H1 (cell line): Measurements from ENCODE around the gene C16orf89. TPM values are rescaled to one million over a fixed set of nuclear protein-coding genes. Genes with fewer than 3 reads are reported as not detected.

Source experiments
- CTCF ChIA-PET: fragments of 300-600 bp; sonication (Branson Sonifier 250); formaldehyde crosslinking; loops from one replicate; lab custom pipeline; 2021; ENCODE audit not compliant: partially characterized antibody; lab: Charles Lee
- POLR2A ChIA-PET: fragments of 300-600 bp; sonication (Branson Sonifier 250); formaldehyde crosslinking; loops from one replicate; lab custom pipeline; 2021; ENCODE audit warnings: inconsistent platforms; ENCODE audit not compliant: partially characterized antibody; lab: Charles Lee
- DNase-seq, 2 experiments: peaks; one replicate each; pipeline versions ENCODE4 v3.0.0 to v3.0.0-alpha.2; 2010 to 2022; ENCODE audit warnings: low spot score in 2 of 2, low read depth in 1 of 2, mixed read lengths in 1 of 2
- FAIRE-seq: peaks from 2 replicates; lab custom pipeline; 2011; peaks lifted over from hg19 to GRCh38; lab: Jason Lieb, UNC
- H2AFZ ChIP-seq: 2 replicates; pipeline ENCODE4 v1.8.1; 2012; ENCODE audit warnings: low read length, inconsistent platforms
- H2AK5ac ChIP-seq: 2 replicates; pipeline ENCODE4 v1.6.1; 2013; ENCODE audit warnings: low read depth, low read length
- H2BK120ac ChIP-seq: replicated peaks from 2 replicates; pipeline ENCODE3; 2013; ENCODE audit warnings: low read depth, low read length, inconsistent platforms
- H2BK12ac ChIP-seq: 2 replicates; pipeline ENCODE4 v1.6.1; 2013; ENCODE audit warnings: low read depth, low read length
- H2BK15ac ChIP-seq: 2 replicates; pipeline ENCODE4 v1.6.1; 2013; ENCODE audit warnings: low read length
- H2BK20ac ChIP-seq: 2 replicates; pipeline ENCODE4 v1.6.1; 2013; ENCODE audit warnings: low read length
- H2BK5ac ChIP-seq: 2 replicates; pipeline ENCODE4 v1.6.1; 2013; ENCODE audit warnings: low read depth, low read length
- H3K14ac ChIP-seq: 2 replicates; pipeline ENCODE4 v1.6.1; 2013; ENCODE audit warnings: inconsistent platforms; ENCODE audit not compliant: insufficient read length
- H3K18ac ChIP-seq: 2 replicates; pipeline ENCODE4 v1.6.1; 2013; ENCODE audit warnings: low read length; ENCODE audit errors: extremely low read depth
- H3K23ac ChIP-seq: 2 replicates; pipeline ENCODE4 v1.6.1; 2013; ENCODE audit warnings: inconsistent platforms; ENCODE audit not compliant: insufficient read length
- H3K23me2 ChIP-seq: 2 replicates; pipeline ENCODE4 v1.6.1; 2013; ENCODE audit warnings: low read depth, low read length
- H3K27ac ChIP-seq: 2 replicates; pipeline ENCODE4 v1.6.1; 2011; ENCODE audit warnings: low read depth, low read length, inconsistent platforms
- H3K27me3 ChIP-seq, 4 experiments: replicated peaks in 1 of 4; 1 replicate in 1 of 4; 2 replicates in 3 of 4; pipeline versions ENCODE4 v1.6.1 to v1.8.1; 2011 to 2013; ENCODE audit warnings: low read length in 3 of 4, mild to moderate bottlenecking in 3 of 4, inconsistent platforms in 2 of 4, mixed read lengths in 2 of 4, moderate library complexity in 1 of 4; ENCODE audit not compliant: control insufficient read depth in 3 of 4, insufficient read depth in 3 of 4; ENCODE audit errors: extremely low read depth in 1 of 4
- H3K36me3 ChIP-seq, 4 experiments: 2 replicates each; pipeline versions ENCODE4 v1.6.1 to v1.8.1; 2011 to 2013; ENCODE audit warnings: mild to moderate bottlenecking in 4 of 4, low read length in 3 of 4, moderate library complexity in 2 of 4, control low read depth in 1 of 4, inconsistent platforms in 1 of 4; ENCODE audit not compliant: insufficient read depth in 4 of 4, control insufficient read depth in 2 of 4
- H3K4ac ChIP-seq: replicated peaks from 2 replicates; pipeline ENCODE3; 2013; ENCODE audit warnings: low read length, low read depth, mixed read lengths, inconsistent platforms; ENCODE audit not compliant: insufficient read length
- H3K4me1 ChIP-seq, 4 experiments: replicated peaks in 1 of 4; 1 replicate in 1 of 4; 2 replicates in 3 of 4; pipeline versions ENCODE4 v1.6.1 to v1.8.1; 2011 to 2013; ENCODE audit warnings: low read length in 3 of 4, inconsistent platforms in 2 of 4, mixed read lengths in 1 of 4; ENCODE audit not compliant: insufficient read depth in 4 of 4, control insufficient read depth in 3 of 4
- H3K4me2 ChIP-seq, 2 experiments: 2 replicates each; pipeline versions ENCODE4 v1.6.1 to v1.8.1; 2011 to 2013; ENCODE audit warnings: low read depth in 2 of 2, low read length in 2 of 2, control low read depth in 1 of 2, inconsistent platforms in 1 of 2, mild to moderate bottlenecking in 1 of 2; ENCODE audit not compliant: insufficient read depth in 1 of 2
- H3K4me3 ChIP-seq, 4 experiments: fragments of 200-600, 300-600 bp in 1 of 4; sonication (generic), shearing (Covaris generic), sonication (Bioruptor Twin) in 1 of 4; 2 replicates each; pipeline versions ENCODE4 v1.5.1 to v1.8.1; 2011 to 2016; ENCODE audit warnings: low read length in 4 of 4, low read depth in 3 of 4, control low read depth in 2 of 4, inconsistent platforms in 2 of 4, mild to moderate bottlenecking in 2 of 4, mixed read lengths in 1 of 4, moderate library complexity in 1 of 4; ENCODE audit not compliant: insufficient read depth in 2 of 4; ENCODE audit errors: extremely low read depth in 1 of 4
- H3K56ac ChIP-seq: replicated peaks from 2 replicates; pipeline ENCODE3; 2013; ENCODE audit warnings: low read depth, mild to moderate bottlenecking, mixed read lengths, low read length, inconsistent platforms; ENCODE audit not compliant: insufficient read length
- H3K79me1 ChIP-seq: 2 replicates; pipeline ENCODE4 v1.6.1; 2013; ENCODE audit warnings: low read depth, low read length, control low read depth
- H3K79me2 ChIP-seq, 2 experiments: 2 replicates each; pipeline versions ENCODE4 v1.6.1 to v1.8.1; 2012 to 2013; ENCODE audit warnings: low read length in 2 of 2, mild to moderate bottlenecking in 2 of 2, inconsistent platforms in 1 of 2; ENCODE audit not compliant: insufficient read depth in 2 of 2, control insufficient read depth in 1 of 2
- H3K9ac ChIP-seq, 4 experiments: replicated peaks in 1 of 4; 1 replicate in 1 of 4; 2 replicates in 3 of 4; pipeline versions ENCODE4 v1.6.1 to v1.8.1; 2011 to 2013; ENCODE audit warnings: low read depth in 3 of 4, low read length in 3 of 4, control low read depth in 2 of 4, mild to moderate bottlenecking in 2 of 4, moderate library complexity in 2 of 4, inconsistent platforms in 1 of 4; ENCODE audit errors: extremely low read depth in 1 of 4
- H3K9me3 ChIP-seq, 2 experiments: 2 replicates each; pipeline versions ENCODE4 v1.6.1 to v1.8.1; 2012 to 2013; ENCODE audit warnings: mild to moderate bottlenecking in 2 of 2, moderate library complexity in 2 of 2, control low read depth in 1 of 2, inconsistent platforms in 1 of 2, low read depth in 1 of 2, low read length in 1 of 2, mixed read lengths in 1 of 2; ENCODE audit not compliant: insufficient read depth in 2 of 2
- H4K20me1 ChIP-seq, 2 experiments: replicated peaks in 1 of 2; 2 replicates each; pipeline versions ENCODE3 to v1.8.1; 2011 to 2013; ENCODE audit warnings: inconsistent platforms in 2 of 2, low read length in 2 of 2, mild to moderate bottlenecking in 1 of 2; ENCODE audit not compliant: insufficient read depth in 2 of 2, control insufficient read depth in 1 of 2
- H4K5ac ChIP-seq: 2 replicates; pipeline ENCODE4 v1.6.1; 2013; ENCODE audit warnings: low read length, low read depth, mixed read lengths, inconsistent platforms; ENCODE audit not compliant: insufficient read length
- H4K8ac ChIP-seq: 2 replicates; pipeline ENCODE4 v1.8.0; 2013; ENCODE audit warnings: mild to moderate bottlenecking, moderate library complexity, low read length, inconsistent platforms; ENCODE audit not compliant: insufficient read depth; ENCODE audit errors: extremely low read depth
- H4K91ac ChIP-seq: replicated peaks from 2 replicates; pipeline ENCODE3; 2013; ENCODE audit warnings: low read length, mixed read lengths, inconsistent platforms; ENCODE audit not compliant: insufficient read length
- BRCA1 ChIP-seq: IDR thresholded peaks from 2 replicates; pipeline ENCODE4 v1.6.1; 2012; ENCODE audit warnings: low read depth, low read length, improper control_type of control experiment
- RAD21 ChIP-seq, 2 experiments: IDR thresholded peaks in 1 of 2; conservative IDR thresholded peaks in 1 of 2; 2 replicates each; pipeline ENCODE4 v1.6.1; 2011; ENCODE audit warnings: low read depth in 2 of 2, low read length in 2 of 2, improper control_type of control experiment in 1 of 2, inconsistent platforms in 1 of 2, mild to moderate bottlenecking in 1 of 2, moderate library complexity in 1 of 2
- SIRT6 ChIP-seq: IDR thresholded peaks from one replicate; pipeline ENCODE4 v1.7.1; 2012; ENCODE audit warnings: low read length, inconsistent platforms
- SUZ12 ChIP-seq: fragments of 200-600 bp; sonication (generic); IDR thresholded peaks from 2 replicates; pipeline ENCODE4 v1.6.1; 2012; ENCODE audit warnings: mild to moderate bottlenecking, inconsistent platforms, low read length, moderate library complexity, mixed read lengths
- whole genome bisulfite sequencing, 2 experiments: shearing (Covaris generic) in 1 of 2; methylation state at CpG; one replicate each; pipeline versions ENCODE4 v1.1.6 to v1.1.7; 2013 to 2015; ENCODE audit warnings: low lambda C conversion rate in 2 of 2, mixed read lengths in 2 of 2, inconsistent platforms in 1 of 2, low coverage in 1 of 2, missing lambda C conversion rate in 1 of 2; ENCODE audit not compliant: insufficient replicate concordance in 2 of 2, insufficient coverage in 1 of 2, insufficient read length in 1 of 2; ENCODE audit errors: extremely low coverage in 1 of 2, missing lambda C conversion rate in 1 of 2; 5-methylcytosine and 5-hydroxymethylcytosine counted together
- polyA plus RNA-seq, 7 experiments: library from polyadenylated mRNA; depleted of rRNA in 3 of 7; stranded (reverse) in 5 of 7; unstranded in 2 of 7; fragments of >200 nt in 5 of 7; fragments of 200-250 nt in 2 of 7; gene quantifications; 1 replicate in 5 of 7; 2 replicates in 1 of 7; 4 replicates in 1 of 7; pipeline versions ENCODE4 v1.2.1 to v1.2.3, GENCODE V29; 2011 to 2013; ENCODE audit warnings: missing spikeins in 2 of 7, mixed read lengths in 2 of 7
- total RNA-seq: library from RNA; stranded (reverse); fragmentation: NEBNext Ultra II Directional; extraction: Animal tissue kit (Norgen Biotek cat#: 25700); gene quantifications from 2 replicates; pipeline ENCODE4 v1.2.1, GENCODE V29; 2021
- TF ChIP-seq, protein P1 (sequence below): IDR thresholded peaks from 2 replicates; pipeline ENCODE4 v1.6.1; 2012; ENCODE audit warnings: inconsistent platforms

Gene C16orf89
- total and polyA plus RNA-seq, 2 of the 8 experiments (the other 6 are each of a cell fraction or from before 2014, with no cell fraction given): 6.7 to 9.9 TPM

- Histone ChIP-seq H2BK12ac (no peak overlapping the region), H2BK5ac (no peak overlapping the region), H2AFZ (no peak overlapping the region), H2BK20ac (no peak overlapping the region), H3K18ac (no peak overlapping the region), H3K27ac (no peak overlapping the region), H3K27me3 (0 out of 7 replicates have a peak, but pooled peaks cover 0 to 3% (median 0%) of the 10 kb centered on the region in 4 experiments), H3K9me3 (no peaks in the 10 kb centered on the region), H2BK120ac (no peak overlapping the region), H3K4ac (no peak overlapping the region), H3K4me3 (no peak overlapping the region), H3K23ac (no peak overlapping the region), H4K91ac (peak overlapping the region; percentile 52), H3K4me1 (peaks cover 0 to 6% (median 5%) of the 10 kb centered on the region in 4 experiments; a peak in 5 of 7 replicates), H3K9ac (no peak overlapping the region), H3K79me2 (peaks cover 7 to 22% of the 10 kb centered on the region in 2 experiments), H3K79me1 (peaks cover 4% of the 10 kb centered on the region; the same call in 1 of the 2 replicates), H3K14ac (no peak overlapping the region), H4K20me1 (peaks cover 0 to 1% of the 10 kb centered on the region in 2 experiments), H2AK5ac (no peak overlapping the region), H3K36me3 (peaks cover 0 to 11% (median 5%) of the 10 kb centered on the region in 4 experiments; a peak in 4 of 8 replicates), H3K23me2 (peaks cover 6% of the 10 kb centered on the region), H3K56ac (no peak overlapping the region), H4K8ac (peak overlapping the region; percentile 62; the same call in 1 of the 2 replicates), H2BK15ac (no peak overlapping the region), H3K4me2 (no peak overlapping the region), H4K5ac (no peak overlapping the region)
- DNase-seq: no peak
- TF ChIP-seq SUZ12: no peak
- TF ChIP-seq BRCA1: no peak
- no peak for TF ChIP-seq RAD21 (IDR thresholded peaks at IDR 0.05 in 1 of 2, conservative IDR thresholded peaks at IDR 0.05 in 1 of 2; ENCODE audit: low read depth in 2 of 2, low read length in 2 of 2)
- TF ChIP-seq, protein P1, sequence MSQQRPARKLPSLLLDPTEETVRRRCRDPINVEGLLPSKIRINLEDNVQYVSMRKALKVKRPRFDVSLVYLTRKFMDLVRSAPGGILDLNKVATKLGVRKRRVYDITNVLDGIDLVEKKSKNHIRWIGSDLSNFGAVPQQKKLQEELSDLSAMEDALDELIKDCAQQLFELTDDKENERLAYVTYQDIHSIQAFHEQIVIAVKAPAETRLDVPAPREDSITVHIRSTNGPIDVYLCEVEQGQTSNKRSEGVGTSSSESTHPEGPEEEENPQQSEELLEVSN: no peak
- TF ChIP-seq SIRT6: no peak
- no peak for FAIRE-seq
- 83% methylated on average over 15 of the region's 15 CpGs; no CpG with 5 or more reads in 1 of the 2 experiments for WGBS, 2 experiments
- ChIA-PET POLR2A (interaction anchor here (0.9 to 2.5 kb wide), 3 partner anchors 10 to 28 kb away, joined by 3 to 12 read pairs (median 3); no protein-coding TSS in a partner anchor), CTCF (interaction anchor here (1.1 to 27.9 kb wide), 2 partner anchors 17 to 96 kb away, joined by 3 to 625 read pairs; partner anchors contain the start of gene C16orf89)
These were observed 4.9 kb upstream of the C16orf89 start for GRCh38 chr16:5070431-5071186.
